GM12872 (cell line): ENCODE results near the gene EMX2.

Source experiments
- TF ChIP-seq, protein P1 (sequence below): IDR thresholded peaks from 3 replicates; pipeline ENCODE4 v1.5.1; 2011; ENCODE audit warnings: low read depth, mild to moderate bottlenecking, low read length, moderate library complexity; ENCODE audit not compliant: insufficient read depth

Gene EMX2

DNA sequence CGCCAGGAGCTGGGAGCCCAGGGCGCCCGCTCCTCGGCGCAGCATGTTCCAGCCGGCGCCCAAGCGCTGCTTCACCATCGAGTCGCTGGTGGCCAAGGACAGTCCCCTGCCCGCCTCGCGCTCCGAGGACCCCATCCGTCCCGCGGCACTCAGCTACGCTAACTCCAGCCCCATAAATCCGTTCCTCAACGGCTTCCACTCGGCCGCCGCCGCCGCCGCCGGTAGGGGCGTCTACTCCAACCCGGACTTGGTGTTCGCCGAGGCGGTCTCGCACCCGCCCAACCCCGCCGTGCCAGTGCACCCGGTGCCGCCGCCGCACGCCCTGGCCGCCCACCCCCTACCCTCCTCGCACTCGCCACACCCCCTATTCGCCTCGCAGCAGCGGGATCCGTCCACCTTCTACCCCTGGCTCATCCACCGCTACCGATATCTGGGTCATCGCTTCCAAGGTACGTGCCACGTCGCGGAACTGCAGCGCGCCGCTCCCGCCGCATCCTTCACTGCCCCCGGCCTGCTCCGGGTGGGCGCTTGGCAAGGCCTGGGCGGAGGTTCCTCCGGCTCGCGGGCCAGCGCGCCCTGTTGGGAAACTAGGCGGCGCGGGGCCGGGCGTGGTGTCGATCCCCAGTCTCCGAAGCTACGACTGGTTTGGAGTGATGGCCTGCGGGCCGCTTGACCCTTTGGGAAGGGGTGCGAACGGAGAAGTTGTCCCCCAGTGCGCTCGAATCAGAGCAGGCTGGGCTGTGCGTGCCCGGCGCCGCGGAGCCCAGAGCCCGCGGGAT, 868 bp downstream of the EMX2 start:
- TF ChIP-seq, protein P1, sequence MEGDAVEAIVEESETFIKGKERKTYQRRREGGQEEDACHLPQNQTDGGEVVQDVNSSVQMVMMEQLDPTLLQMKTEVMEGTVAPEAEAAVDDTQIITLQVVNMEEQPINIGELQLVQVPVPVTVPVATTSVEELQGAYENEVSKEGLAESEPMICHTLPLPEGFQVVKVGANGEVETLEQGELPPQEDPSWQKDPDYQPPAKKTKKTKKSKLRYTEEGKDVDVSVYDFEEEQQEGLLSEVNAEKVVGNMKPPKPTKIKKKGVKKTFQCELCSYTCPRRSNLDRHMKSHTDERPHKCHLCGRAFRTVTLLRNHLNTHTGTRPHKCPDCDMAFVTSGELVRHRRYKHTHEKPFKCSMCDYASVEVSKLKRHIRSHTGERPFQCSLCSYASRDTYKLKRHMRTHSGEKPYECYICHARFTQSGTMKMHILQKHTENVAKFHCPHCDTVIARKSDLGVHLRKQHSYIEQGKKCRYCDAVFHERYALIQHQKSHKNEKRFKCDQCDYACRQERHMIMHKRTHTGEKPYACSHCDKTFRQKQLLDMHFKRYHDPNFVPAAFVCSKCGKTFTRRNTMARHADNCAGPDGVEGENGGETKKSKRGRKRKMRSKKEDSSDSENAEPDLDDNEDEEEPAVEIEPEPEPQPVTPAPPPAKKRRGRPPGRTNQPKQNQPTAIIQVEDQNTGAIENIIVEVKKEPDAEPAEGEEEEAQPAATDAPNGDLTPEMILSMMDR: no peak

DNA sequence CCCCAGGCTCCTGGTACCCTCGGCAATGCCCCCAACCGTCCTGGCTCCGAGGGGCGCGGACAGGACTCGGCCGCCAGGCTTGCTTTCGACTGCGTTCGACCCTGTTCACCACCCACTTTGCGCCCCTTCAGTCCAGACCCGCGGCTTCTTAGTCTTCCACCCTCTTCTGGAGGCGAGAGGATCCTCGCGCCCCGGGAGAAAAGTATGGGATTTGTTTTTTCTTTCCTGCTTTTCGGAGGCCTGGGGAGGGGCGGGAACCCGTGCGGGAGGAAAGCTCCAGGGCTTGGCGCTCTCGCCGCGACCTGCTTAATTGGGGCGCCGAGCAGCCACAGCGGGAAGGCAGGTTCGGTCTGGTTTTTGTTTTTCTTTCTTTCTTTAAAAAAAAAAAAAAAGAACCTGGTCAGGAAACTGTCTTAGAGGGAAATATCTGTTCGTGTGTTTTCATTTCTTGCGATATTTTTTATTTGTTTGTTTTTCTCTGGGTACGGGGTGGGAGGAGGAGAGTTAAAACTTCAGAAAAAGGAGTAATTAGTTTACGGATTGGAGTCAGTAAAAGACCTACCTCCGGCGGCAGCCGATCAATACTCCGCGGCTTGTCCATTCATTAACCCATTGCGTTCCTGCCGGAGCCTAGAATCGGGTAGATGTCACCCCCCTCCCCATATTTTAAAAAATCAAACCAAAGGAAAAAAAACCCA, 1.6 kb downstream of the EMX2 start:
- TF ChIP-seq, protein P1: no peak

GRCh38 chr10:117544711-117545140, 2.2 kb downstream of the EMX2 start:
- TF ChIP-seq, protein P1: no peak

DNA sequence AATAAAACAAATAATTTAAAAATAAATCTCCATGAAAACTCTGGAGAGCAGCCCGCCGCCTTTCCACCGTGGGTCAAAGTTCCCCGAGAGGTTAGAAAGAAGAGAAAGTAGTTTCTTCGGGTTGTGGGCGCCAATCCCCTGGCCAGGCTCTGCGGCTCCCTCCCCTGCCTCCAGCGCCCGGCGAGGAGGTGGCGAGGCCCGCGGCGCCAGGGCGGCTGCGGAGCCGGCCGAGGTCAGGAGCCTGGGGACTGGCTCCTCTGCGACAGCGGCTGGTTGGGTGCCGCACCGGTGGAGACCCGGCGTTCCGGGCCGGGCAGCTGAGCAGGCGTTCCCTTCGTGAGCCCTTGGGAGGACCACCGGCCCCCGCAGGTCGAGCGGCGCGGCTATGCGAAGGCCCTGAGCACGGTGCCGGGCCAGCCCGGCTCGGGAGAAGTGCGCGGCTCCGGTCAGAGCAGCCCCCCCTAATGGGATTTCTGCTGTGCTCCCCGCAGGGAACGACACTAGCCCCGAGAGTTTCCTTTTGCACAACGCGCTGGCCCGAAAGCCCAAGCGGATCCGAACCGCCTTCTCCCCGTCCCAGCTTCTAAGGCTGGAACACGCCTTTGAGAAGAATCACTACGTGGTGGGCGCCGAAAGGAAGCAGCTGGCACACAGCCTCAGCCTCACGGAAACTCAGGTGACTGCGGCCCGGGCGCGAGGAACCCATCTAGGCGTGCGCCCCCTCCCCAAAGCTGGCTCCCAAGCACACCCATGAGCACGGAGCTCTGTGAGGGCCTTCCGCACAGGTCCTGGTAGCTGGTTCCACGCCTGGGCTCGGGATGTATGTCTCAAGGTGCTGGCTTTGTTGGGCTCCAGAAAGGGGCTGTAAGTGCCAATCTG, 2.8 kb downstream of the EMX2 start:
- TF ChIP-seq, protein P1: no peak

GRCh38 chr10:117546020-117546580, 3.6 kb downstream of the EMX2 start:
- TF ChIP-seq, protein P1: no peak

- TF ChIP-seq, protein P1: no peak
Observed at GRCh38 chr10:117546581-117547015, 4.1 kb downstream of the EMX2 start.
